Measurements from ENCODE around the gene SRPRB. TPM values are rescaled to one million over a fixed set of nuclear protein-coding genes. Genes with fewer than 3 reads are reported as not detected.

Gene SRPRB
- total RNA-seq, 1 experiment from 2014 or later = 61.0 TPM

GRCh38 chr3:133853063-133853924 is 47.7 kb downstream of the SRPRB start:
- H3K27me3 ChIP-seq (ENCODE audit: insufficient read depth, low read length) = no peaks in the 10 kb centered on the region
- H3K9me3 ChIP-seq (ENCODE audit: control insufficient read depth in 1 of 2, insufficient read depth in 1 of 2, low read depth in 1 of 2, low read length in 2 of 2) = no peaks in the 10 kb centered on the region
- ATAC-seq (no peak), DNase-seq (ENCODE audit: low read depth, low spot score) (no peak)
- ChIA-PET CTCF (no interaction called here), POLR2A (no interaction called here), RAD21 (ENCODE audit: low non-redundant PET in 1 of 2, low total read pairs in 2 of 2, uncharacterized antibody in 2 of 2, unreplicated experiment in 2 of 2) (no interaction called here)
- H3K4me1 ChIP-seq (ENCODE audit: control insufficient read depth in 1 of 2, insufficient read depth in 2 of 2, low read length in 2 of 2) = no peaks in the 10 kb centered on the region
- no peaks in the 10 kb centered on the region for H4K20me1 ChIP-seq (ENCODE audit: insufficient read depth)
- intact Hi-C loops (cut with micrococcal nuclease) = no loop called here
- no peak overlapping the region for H3K4me3 ChIP-seq (replicated peaks in 1 of 2; ENCODE audit: low read depth in 1 of 2, low read length in 2 of 2)
- no peaks in the 10 kb centered on the region for H3K9me2 ChIP-seq (ENCODE audit: insufficient read depth)
- H3K79me2 ChIP-seq (ENCODE audit: insufficient read depth, low read length) = no peaks in the 10 kb centered on the region
- H3K4me2 ChIP-seq (ENCODE audit: low read length) = no peak overlapping the region
- no peak overlapping the region for H3K9ac ChIP-seq (ENCODE audit: low read length)
- no TSS peak for BruUV-seq (replicated peaks)
- no peak overlapping the region for H3K27ac ChIP-seq (ENCODE audit: low read depth, low read length)
- no peak overlapping the region for H2AFZ ChIP-seq (ENCODE audit: low read depth, low read length, poor library complexity, severe bottlenecking)
- TF ChIP-seq EZH2phosphoT487 (IDR thresholded peaks at IDR 0.05; ENCODE audit: borderline replicate concordance) (no peak), CEBPB (IDR thresholded peaks at IDR 0.05; ENCODE audit: low read depth) (no peak), YY1 (IDR thresholded peaks at IDR 0.05; ENCODE audit: extremely low read depth, insufficient replicate concordance, low read depth, low read length) (no peak)
- no peaks in the 10 kb centered on the region for H3K36me3 ChIP-seq (ENCODE audit: control insufficient read depth in 1 of 2, insufficient read depth in 2 of 2, low read length in 2 of 2)

DNA sequence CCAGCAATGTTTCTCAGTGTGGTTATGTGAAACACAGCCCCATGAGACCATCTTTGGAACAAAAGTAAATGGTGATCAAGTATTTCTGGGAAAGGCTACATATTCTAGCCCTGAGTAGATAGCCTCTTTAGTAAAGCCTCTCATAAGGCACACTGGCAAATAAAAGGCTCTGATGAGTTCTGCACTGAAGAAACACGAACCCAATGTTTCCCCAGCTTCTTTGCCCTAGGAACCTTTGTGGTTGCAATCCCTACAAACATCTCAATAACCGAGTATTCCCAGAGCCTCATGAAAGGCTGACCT is 48.3 kb downstream of the SRPRB start:
- Histone ChIP-seq H3K4me1 (ENCODE audit: control insufficient read depth in 1 of 2, insufficient read depth in 2 of 2, low read length in 2 of 2) (no peaks in the 10 kb centered on the region), H3K9ac (ENCODE audit: low read length) (no peak overlapping the region), H3K79me2 (ENCODE audit: insufficient read depth, low read length) (no peaks in the 10 kb centered on the region), H3K4me2 (ENCODE audit: low read length) (no peak overlapping the region), H2AFZ (ENCODE audit: low read depth, low read length, poor library complexity, severe bottlenecking) (no peak overlapping the region), H3K9me3 (ENCODE audit: control insufficient read depth in 1 of 2, insufficient read depth in 1 of 2, low read depth in 1 of 2, low read length in 2 of 2) (no peaks in the 10 kb centered on the region), H3K4me3 (replicated peaks in 1 of 2; ENCODE audit: low read depth in 1 of 2, low read length in 2 of 2) (no peak overlapping the region), H3K9me2 (ENCODE audit: insufficient read depth) (no peaks in the 10 kb centered on the region), H3K27ac (ENCODE audit: low read depth, low read length) (no peak overlapping the region), H4K20me1 (ENCODE audit: insufficient read depth) (no peaks in the 10 kb centered on the region), H3K27me3 (ENCODE audit: insufficient read depth, low read length) (no peaks in the 10 kb centered on the region), H3K36me3 (ENCODE audit: control insufficient read depth in 1 of 2, insufficient read depth in 2 of 2, low read length in 2 of 2) (no peaks in the 10 kb centered on the region)
- CTCF ChIA-PET = no interaction called here
- BruUV-seq (replicated peaks) = no TSS peak
- no peak for TF ChIP-seq CBX3 (IDR thresholded peaks at IDR 0.05; ENCODE audit: low read depth)
- no peak for TF ChIP-seq EZH2 (IDR thresholded peaks at IDR 0.05)
- TF ChIP-seq SRF (IDR thresholded peaks at IDR 0.05; ENCODE audit: low read depth) = no peak
- no peak for TF ChIP-seq EGR1 (IDR thresholded peaks at IDR 0.05; ENCODE audit: low read depth)
- no peak for TF ChIP-seq ATF3 (IDR thresholded peaks at IDR 0.05)
- no peak for TF ChIP-seq POLR2AphosphoS5 (IDR thresholded peaks at IDR 0.05; ENCODE audit: low read depth, low read length)
- TF ChIP-seq JUND (IDR thresholded peaks at IDR 0.05) = no peak
- no peak for TF ChIP-seq ZFX (IDR thresholded peaks at IDR 0.05)
- no peak for DNase-seq (ENCODE audit: low read depth, low spot score)
- ATAC-seq = no peak
- RAD21 ChIA-PET (ENCODE audit: low non-redundant PET in 1 of 2, low total read pairs in 2 of 2, uncharacterized antibody in 2 of 2, unreplicated experiment in 2 of 2) = no interaction called here
- POLR2A ChIA-PET = no interaction called here
- intact Hi-C loops (cut with micrococcal nuclease) = no loop called here
